OCI-LY7 (cell line): ENCODE results near the gene ERFE.

Experiments
- EZH2phosphoT487 ChIP-seq: fragments of 200-600 bp; sonication (generic); IDR thresholded peaks from 2 replicates; pipeline ENCODE4 v1.6.1; 2018; ENCODE audit warnings: low read depth, borderline replicate concordance, mild to moderate bottlenecking, mixed run types, antibody characterized with exemption, low read length, moderate library complexity, mixed read lengths
- TF ChIP-seq, protein P1 (sequence below): fragments of 200-600 bp; sonication (generic); conservative IDR thresholded peaks from 2 replicates; pipeline ENCODE4 v1.5.1; 2014; ENCODE audit warnings: mild to moderate bottlenecking, antibody characterized with exemption, low read length, moderate library complexity, mixed read lengths

DNA sequence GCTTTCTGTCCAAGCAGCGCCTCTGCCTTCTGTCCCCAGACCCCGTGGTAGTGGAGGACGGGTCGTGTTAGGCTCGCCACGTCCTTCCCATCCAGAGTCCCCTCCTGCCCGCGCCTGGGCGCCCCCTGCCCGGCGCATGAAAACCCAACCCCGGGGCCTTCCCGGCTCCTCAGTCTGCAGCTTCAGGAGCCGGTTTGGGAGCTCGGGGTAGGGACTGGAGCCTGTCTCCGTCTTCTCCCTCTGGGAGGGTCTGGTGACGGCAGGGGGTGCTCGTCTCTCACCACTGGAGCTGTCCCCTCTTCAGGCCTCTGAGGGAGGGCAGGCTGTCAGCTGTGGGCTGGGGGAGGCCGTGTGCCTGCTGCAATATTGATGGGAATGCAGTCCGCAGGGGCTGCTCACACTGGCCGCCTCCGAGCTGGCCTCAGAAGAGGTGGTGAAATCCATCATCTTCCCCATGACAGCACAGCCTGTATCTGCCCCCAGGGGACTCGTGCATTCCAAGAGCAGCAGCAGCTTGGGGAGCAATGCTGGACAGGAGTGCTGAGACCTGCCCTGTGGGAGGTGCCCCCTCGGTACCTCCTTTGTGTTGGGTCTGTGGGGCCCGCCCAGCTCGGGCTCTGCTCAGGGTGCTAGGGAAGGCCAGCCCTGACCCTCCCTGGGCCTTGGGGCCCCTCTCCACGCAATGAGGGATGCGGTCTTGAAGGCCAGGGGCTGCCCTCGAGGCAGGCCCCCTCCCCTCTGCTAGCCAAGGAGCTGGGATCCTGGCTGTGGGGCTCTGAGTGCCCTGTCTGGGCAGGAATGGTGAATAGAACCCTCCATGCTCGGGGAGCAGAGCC is 38.1 kb upstream of the ERFE start:
- TF ChIP-seq, protein P1, sequence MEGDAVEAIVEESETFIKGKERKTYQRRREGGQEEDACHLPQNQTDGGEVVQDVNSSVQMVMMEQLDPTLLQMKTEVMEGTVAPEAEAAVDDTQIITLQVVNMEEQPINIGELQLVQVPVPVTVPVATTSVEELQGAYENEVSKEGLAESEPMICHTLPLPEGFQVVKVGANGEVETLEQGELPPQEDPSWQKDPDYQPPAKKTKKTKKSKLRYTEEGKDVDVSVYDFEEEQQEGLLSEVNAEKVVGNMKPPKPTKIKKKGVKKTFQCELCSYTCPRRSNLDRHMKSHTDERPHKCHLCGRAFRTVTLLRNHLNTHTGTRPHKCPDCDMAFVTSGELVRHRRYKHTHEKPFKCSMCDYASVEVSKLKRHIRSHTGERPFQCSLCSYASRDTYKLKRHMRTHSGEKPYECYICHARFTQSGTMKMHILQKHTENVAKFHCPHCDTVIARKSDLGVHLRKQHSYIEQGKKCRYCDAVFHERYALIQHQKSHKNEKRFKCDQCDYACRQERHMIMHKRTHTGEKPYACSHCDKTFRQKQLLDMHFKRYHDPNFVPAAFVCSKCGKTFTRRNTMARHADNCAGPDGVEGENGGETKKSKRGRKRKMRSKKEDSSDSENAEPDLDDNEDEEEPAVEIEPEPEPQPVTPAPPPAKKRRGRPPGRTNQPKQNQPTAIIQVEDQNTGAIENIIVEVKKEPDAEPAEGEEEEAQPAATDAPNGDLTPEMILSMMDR: no peak
- TF ChIP-seq EZH2phosphoT487: no peak
